BJ (cell line): ENCODE data around the gene ZNF536. TPM values are rescaled to one million over a fixed set of nuclear protein-coding genes. Genes with fewer than 3 reads are reported as not detected.
"Not testable (repeated sequence)": the region's sequence is repeated elsewhere in the genome, so short reads cannot be mapped to it uniquely, and the experiment has no call there.

Experiments
- CTCF ChIA-PET: fragments of 350-600 bp; formaldehyde crosslinking; extraction: SDS; loops from one replicate; lab custom pipeline; 2021; ENCODE audit warnings: antibody characterized with exemption, inconsistent platforms; lab: Yijun Ruan, JAX
- POLR2A ChIA-PET: fragments of 300-600 bp; sonication (Branson Sonifier 250); formaldehyde crosslinking; extraction: SDS; loops from one replicate; lab custom pipeline; 2021; ENCODE audit warnings: antibody characterized with exemption; lab: Charles Lee
- DNase-seq: peaks from one replicate; pipeline ENCODE4 v3.0.0-alpha.2; 2011; ENCODE audit warnings: low read depth
- H3K27me3 ChIP-seq: 2 replicates; pipeline ENCODE4 v1.6.0; 2011; ENCODE audit warnings: low read length; ENCODE audit not compliant: control insufficient read depth, insufficient read depth
- H3K36me3 ChIP-seq: 2 replicates; pipeline ENCODE4 v1.5.1; 2011; ENCODE audit warnings: low read length; ENCODE audit not compliant: control insufficient read depth, insufficient read depth
- H3K4me3 ChIP-seq: 2 replicates; pipeline ENCODE4 v1.5.1; 2011; ENCODE audit warnings: low read depth, mild to moderate bottlenecking, control low read depth, low read length
- CTCF ChIP-seq: IDR thresholded peaks from 2 replicates; pipeline ENCODE4 v1.5.1; 2011; ENCODE audit warnings: low read depth, mild to moderate bottlenecking, control low read depth, inconsistent platforms, low read length, moderate library complexity; ENCODE audit not compliant: insufficient read depth
- polyA plus RNA-seq: library from polyadenylated mRNA; depleted of rRNA; stranded (reverse); fragments of >200 nt; gene quantifications from 2 replicates; pipeline ENCODE4 v1.2.3, GENCODE V29; 2011

The ZNF536 gene
- polyA plus RNA-seq, 1 experiment = not detected

- H3K36me3 ChIP-seq = no peaks in the 10 kb centered on the region
- POLR2A ChIA-PET = no interaction called here
- no peak for TF ChIP-seq CTCF
- H3K27me3 ChIP-seq = no peaks in the 10 kb centered on the region
- DNase-seq = no peak
- CTCF ChIA-PET = no interaction called here
- H3K4me3 ChIP-seq = no peak overlapping the region
These were observed 36.6 kb downstream of the ZNF536 start for GRCh38 chr19:30408734-30409301.

GRCh38 chr19:30411714-30412113 lies 39.5 kb downstream of the ZNF536 start:
- ChIA-PET CTCF (no interaction called here), POLR2A (no interaction called here)
- TF ChIP-seq CTCF = no peak
- DNase-seq = no peak
- H3K36me3 ChIP-seq = no peaks in the 10 kb centered on the region
- no peak overlapping the region for H3K4me3 ChIP-seq
- no peaks in the 10 kb centered on the region for H3K27me3 ChIP-seq

- Histone ChIP-seq H3K36me3 (no peaks in the 10 kb centered on the region), H3K4me3 (no peak overlapping the region), H3K27me3 (no peaks in the 10 kb centered on the region)
- CTCF ChIA-PET = no interaction called here
- POLR2A ChIA-PET = no interaction called here
- TF ChIP-seq CTCF = no peak
- no peak for DNase-seq
These were observed 44.2 kb downstream of the ZNF536 start for GRCh38 chr19:30416375-30416774.

- H3K27me3 ChIP-seq, H3K36me3 ChIP-seq, CTCF ChIA-PET, POLR2A ChIA-PET, DNase-seq, H3K4me3 ChIP-seq: not testable (repeated sequence)
These were observed 45.0 kb downstream of the ZNF536 start for GRCh38 chr19:30417166-30417565.

- no peak for TF ChIP-seq CTCF
- POLR2A ChIA-PET = no interaction called here
- Histone ChIP-seq H3K4me3 (no peak overlapping the region), H3K36me3 (no peaks in the 10 kb centered on the region), H3K27me3 (no peaks in the 10 kb centered on the region)
- no peak for DNase-seq
- CTCF ChIA-PET = no interaction called here
These were observed 47.5 kb downstream of the ZNF536 start for GRCh38 chr19:30419568-30420180.

GRCh38 chr19:30420316-30420715 lies 48.1 kb downstream of the ZNF536 start:
- ChIA-PET POLR2A (no interaction called here), CTCF (no interaction called here)
- no peaks in the 10 kb centered on the region for H3K27me3 ChIP-seq
- no peak for TF ChIP-seq CTCF
- no peaks in the 10 kb centered on the region for H3K36me3 ChIP-seq
- no peak for DNase-seq
- no peak overlapping the region for H3K4me3 ChIP-seq
